Measurements from ENCODE around the gene MAS1.

GRCh38 chr6:159842035-159842434 lies 48.8 kb upstream of the MAS1 start:
- TF ChIP-seq POLR2A (IDR thresholded peaks at IDR 0.05; ENCODE audit: low read length) (no peak), GATA1 (IDR thresholded peaks at IDR 0.05; ENCODE audit: low read depth, low read length) (no peak)

Measured in erythroblast (primary cell).